HFFc6 (cell line): ENCODE results near the gene EFCAB11. TPM values are rescaled to one million over a fixed set of nuclear protein-coding genes. Genes with fewer than 3 reads are reported as not detected.

Experiments used
- DNase-seq: peaks from one replicate; pipeline ENCODE4 v3.0.0-alpha.2; 2018
- H3K27ac Mint-ChIP-seq: 2 replicates; pipeline ENCODE4 v1.8.0; 2020; ENCODE audit warnings: mild to moderate bottlenecking, mixed read lengths
- H3K27me3 Mint-ChIP-seq: 2 replicates; pipeline ENCODE4 v1.8.0; 2021; ENCODE audit warnings: mild to moderate bottlenecking, moderate library complexity, mixed read lengths; ENCODE audit not compliant: insufficient read depth
- H3K36me3 Mint-ChIP-seq: 2 replicates; pipeline ENCODE4 v1.8.0; 2021; ENCODE audit warnings: low read depth, mixed read lengths
- H3K4me1 Mint-ChIP-seq: 2 replicates; pipeline ENCODE4 v1.8.0; 2020; ENCODE audit warnings: low read depth, mixed read lengths
- H3K4me3 Mint-ChIP-seq: 2 replicates; pipeline ENCODE4 v1.8.0; 2020; ENCODE audit warnings: mild to moderate bottlenecking, moderate library complexity, mixed read lengths
- H3K9me3 Mint-ChIP-seq: 2 replicates; pipeline ENCODE4 v1.8.0; 2020; ENCODE audit warnings: mild to moderate bottlenecking, mixed read lengths
- CTCF ChIP-seq: fragments of 200-600 bp; sonication (generic); IDR thresholded peaks from 2 replicates; pipeline ENCODE4 v1.5.0; 2021; ENCODE audit warnings: antibody characterized with exemption, mild to moderate bottlenecking
- total RNA-seq, 6 experiments: library from RNA; stranded (reverse); fragmentation: NEBNext Ultra II Directional; extraction: Animal tissue kit (Norgen Biotek cat#: 25700); gene quantifications; 2 replicates in 1 of 6; 3 replicates in 5 of 6; pipeline ENCODE4 v1.2.3, GENCODE V29; 2021

The EFCAB11 gene
- total RNA-seq, 6 experiments from 2014 or later = 6.6 to 8.4 (median 6.9) TPM

GRCh38 chr14:89765346-89765745 lies 189.2 kb downstream of the EFCAB11 start:
- Mint-ChIP-seq H3K27ac (no peak overlapping the region), H3K4me3 (no peak overlapping the region), H3K36me3 (no peaks in the 10 kb centered on the region), H3K4me1 (no peaks in the 10 kb centered on the region), H3K9me3 (no peaks in the 10 kb centered on the region), H3K27me3 (0 out of 2 replicates have a peak, but pooled peaks cover 2% of the 10 kb centered on the region)
- no peak for DNase-seq
- TF ChIP-seq CTCF = no peak

- Mint-ChIP-seq H3K4me3 (no peak overlapping the region), H3K36me3 (0 out of 2 replicates have a peak, but pooled peaks cover 4% of the 10 kb centered on the region), H3K9me3 (no peaks in the 10 kb centered on the region), H3K27ac (no peak overlapping the region), H3K27me3 (peaks cover 7% of the 10 kb centered on the region; the same call in 1 of the 2 replicates), H3K4me1 (no peaks in the 10 kb centered on the region)
- no peak for DNase-seq
- no peak for TF ChIP-seq CTCF
Measured at GRCh38 chr14:89760086-89760485, 194.4 kb downstream of the EFCAB11 start.

GRCh38 chr14:89757313-89757939 lies 197.1 kb downstream of the EFCAB11 start:
- no peak overlapping the region for H3K4me3 Mint-ChIP-seq
- H3K27me3 Mint-ChIP-seq = peaks cover 7% of the 10 kb centered on the region; the same call in 1 of the 2 replicates
- no peaks in the 10 kb centered on the region for H3K4me1 Mint-ChIP-seq
- H3K9me3 Mint-ChIP-seq = no peaks in the 10 kb centered on the region
- H3K36me3 Mint-ChIP-seq = 0 out of 2 replicates have a peak, but pooled peaks cover 4% of the 10 kb centered on the region
- no peak overlapping the region for H3K27ac Mint-ChIP-seq
- no peak for TF ChIP-seq CTCF
- DNase-seq = no peak

- no peak for DNase-seq
- H3K4me1 Mint-ChIP-seq = no peaks in the 10 kb centered on the region
- no peaks in the 10 kb centered on the region for H3K9me3 Mint-ChIP-seq
- H3K36me3 Mint-ChIP-seq = 0 out of 2 replicates have a peak, but pooled peaks cover 4% of the 10 kb centered on the region
- no peak for TF ChIP-seq CTCF
- no peak overlapping the region for H3K4me3 Mint-ChIP-seq
- H3K27me3 Mint-ChIP-seq = peaks cover 7% of the 10 kb centered on the region; the same call in 1 of the 2 replicates
- H3K27ac Mint-ChIP-seq = no peak overlapping the region
Measured at GRCh38 chr14:89755816-89756215, 198.7 kb downstream of the EFCAB11 start.

- no peaks in the 10 kb centered on the region for H3K4me1 Mint-ChIP-seq
- no peak for DNase-seq
- H3K4me3 Mint-ChIP-seq = no peak overlapping the region
- H3K27ac Mint-ChIP-seq = no peak overlapping the region
- no peaks in the 10 kb centered on the region for H3K9me3 Mint-ChIP-seq
- 0 out of 2 replicates have a peak, but pooled peaks cover 4% of the 10 kb centered on the region for H3K36me3 Mint-ChIP-seq
- no peak for TF ChIP-seq CTCF
- H3K27me3 Mint-ChIP-seq = peaks cover 2% of the 10 kb centered on the region; the same call in 1 of the 2 replicates
Measured at GRCh38 chr14:89753828-89754412, 200.6 kb downstream of the EFCAB11 start.
